HCT116 (cell line): Measurements from ENCODE around the gene CDH23. TPM values are rescaled to one million over a fixed set of nuclear protein-coding genes. Genes with fewer than 3 reads are reported as not detected.

Experiments
- ATAC-seq: fragments of 200-7000 bp; cut with Tn5 transposase; 2 replicates; pipeline ENCODE4 v1.9.1; 2020; ENCODE audit warnings: mild to moderate bottlenecking, moderate library complexity
- BruUV-seq: library from RNA; stranded (reverse); fragments of 400-500 nt; replicated peaks from 2 replicates; lab custom pipeline; 2021; lab: Mats Ljungman, UMichigan
- CTCF ChIA-PET: fragments of 300-600 bp; sonication (Branson Sonifier 250); formaldehyde crosslinking; loops from one replicate; lab custom pipeline; 2021; ENCODE audit warnings: antibody characterized with exemption; lab: Charles Lee
- POLR2A ChIA-PET: fragments of 300-600, 350-600 bp; sonication (Branson Sonifier 250); formaldehyde crosslinking; loops from one replicate; lab custom pipeline; 2021; ENCODE audit warnings: antibody characterized with exemption; lab: Charles Lee
- RAD21 ChIA-PET, 2 experiments: fragments of 300-600 bp; sonication (Branson Sonifier 250); formaldehyde crosslinking; loops; one replicate each; lab custom pipeline; 2023; ENCODE audit warnings: low total read pairs in 2 of 2; ENCODE audit not compliant: uncharacterized antibody in 2 of 2, unreplicated experiment in 2 of 2, low non-redundant PET in 1 of 2; lab: Charles Lee
- DNase-seq: peaks from one replicate; pipeline ENCODE4 v3.0.0-alpha.2; 2010; ENCODE audit warnings: low read depth, low spot score
- H2AFZ ChIP-seq: fragments of 200-600 bp; shearing (Covaris generic), sonication (generic); 2 replicates; pipeline ENCODE4 v1.6.1; 2017; ENCODE audit warnings: low read depth, mixed run types, mixed read lengths, antibody characterized with exemption, low read length; ENCODE audit not compliant: poor library complexity, severe bottlenecking
- H3K27ac ChIP-seq: 2 replicates; pipeline ENCODE4 v1.5.1; 2012; ENCODE audit warnings: low read depth, low read length
- H3K27me3 ChIP-seq: fragments of 200-600 bp; sonication (generic); 2 replicates; pipeline ENCODE4 v1.6.1; 2016; ENCODE audit warnings: mixed run types, low read length, mixed read lengths; ENCODE audit not compliant: insufficient read depth
- H3K36me3 ChIP-seq, 2 experiments: fragments of 200-500 bp in 1 of 2; fragments of 200-600 bp in 1 of 2; sonication (Bioruptor generic) in 1 of 2; sonication (generic) in 1 of 2; 2 replicates each; pipeline versions ENCODE4 v1.5.1 to v1.6.1; 2014 to 2016; ENCODE audit warnings: low read length in 2 of 2, inconsistent platforms in 1 of 2, mixed read lengths in 1 of 2, mixed run types in 1 of 2; ENCODE audit not compliant: insufficient read depth in 2 of 2, control insufficient read depth in 1 of 2
- H3K4me1 ChIP-seq, 2 experiments: fragments of 200-600 bp in 1 of 2; sonication (generic) in 1 of 2; 2 replicates each; pipeline versions ENCODE4 v1.5.1 to v1.6.1; 2012 to 2017; ENCODE audit warnings: low read length in 2 of 2, inconsistent platforms in 1 of 2, mild to moderate bottlenecking in 1 of 2, mixed read lengths in 1 of 2, mixed run types in 1 of 2, moderate library complexity in 1 of 2; ENCODE audit not compliant: insufficient read depth in 2 of 2, control insufficient read depth in 1 of 2
- H3K4me2 ChIP-seq: fragments of 200-600 bp; sonication (generic); 2 replicates; pipeline ENCODE4 v1.6.1; 2017; ENCODE audit warnings: mixed run types, low read length, mixed read lengths
- H3K4me3 ChIP-seq, 2 experiments: fragments of 200-600 bp in 1 of 2; sonication (generic) in 1 of 2; replicated peaks in 1 of 2; 2 replicates each; pipeline ENCODE4 v1.5.1; 2011 to 2016; ENCODE audit warnings: low read length in 2 of 2, control low read depth in 1 of 2, low read depth in 1 of 2, mild to moderate bottlenecking in 1 of 2, mixed read lengths in 1 of 2, mixed run types in 1 of 2
- H3K79me2 ChIP-seq: fragments of 200-600 bp; sonication (generic); 2 replicates; pipeline ENCODE4 v1.6.1; 2017; ENCODE audit warnings: mild to moderate bottlenecking, mixed run types, low read length, moderate library complexity, mixed read lengths; ENCODE audit not compliant: insufficient read depth
- H3K9ac ChIP-seq: fragments of 200-600 bp; sonication (generic); 2 replicates; pipeline ENCODE4 v1.6.1; 2016; ENCODE audit warnings: low read length, mixed read lengths
- H3K9me2 ChIP-seq: fragments of 200-600 bp; sonication (generic), shearing (Covaris generic); 2 replicates; pipeline ENCODE4 v1.6.1; 2017; ENCODE audit warnings: mixed run types, mild to moderate bottlenecking, moderate library complexity; ENCODE audit not compliant: insufficient read depth
- H3K9me3 ChIP-seq, 2 experiments: fragments of 200-500 bp in 1 of 2; fragments of 200-600 bp in 1 of 2; sonication (Bioruptor generic) in 1 of 2; sonication (generic) in 1 of 2; 2 replicates each; pipeline ENCODE4 v1.6.1; 2014 to 2017; ENCODE audit warnings: low read length in 2 of 2, mixed read lengths in 2 of 2, inconsistent platforms in 1 of 2, low read depth in 1 of 2, mild to moderate bottlenecking in 1 of 2, mixed run types in 1 of 2, moderate library complexity in 1 of 2; ENCODE audit not compliant: control insufficient read depth in 1 of 2, insufficient read depth in 1 of 2
- H4K20me1 ChIP-seq: fragments of 200-600 bp; sonication (generic), shearing (Covaris generic); 2 replicates; pipeline ENCODE4 v1.6.1; 2017; ENCODE audit warnings: mixed run types, mild to moderate bottlenecking, moderate library complexity; ENCODE audit not compliant: insufficient read depth
- CBX3 ChIP-seq: IDR thresholded peaks from 2 replicates; pipeline ENCODE4 v1.6.1; 2012; ENCODE audit warnings: low read depth
- CEBPB ChIP-seq: IDR thresholded peaks from 2 replicates; pipeline ENCODE4 v1.6.1; 2012; ENCODE audit warnings: low read depth
- ELF1 ChIP-seq: IDR thresholded peaks from 2 replicates; pipeline ENCODE4 v1.6.1; 2012; ENCODE audit warnings: low read depth, borderline replicate concordance
- EZH2 ChIP-seq: fragments of 200-600 bp; sonication (generic); IDR thresholded peaks from 2 replicates; pipeline ENCODE4 v1.6.1; 2017; ENCODE audit warnings: antibody characterized with exemption, mixed run types
- EZH2phosphoT487 ChIP-seq: fragments of 200-600 bp; IDR thresholded peaks from 2 replicates; pipeline ENCODE4 v1.6.1; 2018; ENCODE audit warnings: antibody characterized with exemption, borderline replicate concordance
- FOSL1 ChIP-seq: IDR thresholded peaks from 2 replicates; pipeline ENCODE4 v1.6.1; 2012; ENCODE audit warnings: low read depth
- JUND ChIP-seq: IDR thresholded peaks from 2 replicates; pipeline ENCODE4 v1.6.1; 2012
- POLR2AphosphoS5 ChIP-seq: IDR thresholded peaks from 2 replicates; pipeline ENCODE4 v1.6.1; 2011; ENCODE audit warnings: mild to moderate bottlenecking, low read depth, low read length, moderate library complexity
- RAD21 ChIP-seq: IDR thresholded peaks from 2 replicates; pipeline ENCODE4 v1.6.1; 2012; ENCODE audit warnings: low read depth, mild to moderate bottlenecking
- SP1 ChIP-seq: IDR thresholded peaks from 2 replicates; pipeline ENCODE4 v1.6.1; 2012; ENCODE audit warnings: low read depth
- SRF ChIP-seq: IDR thresholded peaks from 2 replicates; pipeline ENCODE4 v1.6.1; 2012; ENCODE audit warnings: low read depth
- TCF7L2 ChIP-seq: IDR thresholded peaks from 2 replicates; pipeline ENCODE4 v1.7.0; 2011; ENCODE audit warnings: borderline replicate concordance, inconsistent platforms; ENCODE audit not compliant: insufficient read depth, insufficient read length; ENCODE audit errors: extremely low read depth
- YY1 ChIP-seq: IDR thresholded peaks from 2 replicates; pipeline ENCODE4 v1.6.1; 2011; ENCODE audit warnings: low read length, low read depth, moderate library complexity, mild to moderate bottlenecking; ENCODE audit not compliant: insufficient replicate concordance; ENCODE audit errors: extremely low read depth
- ZFX ChIP-seq: fragments of 450-650 bp; IDR thresholded peaks from 2 replicates; pipeline ENCODE4 v1.6.1; 2017
- ZNF274 ChIP-seq: fragments of 200-500 bp; sonication (Bioruptor generic); IDR thresholded peaks from 2 replicates; pipeline ENCODE4 v1.6.1; 2014; ENCODE audit warnings: mild to moderate bottlenecking, low read depth, low read length, inconsistent platforms
- intact Hi-C: fragments of 100-400 bp; cut with micrococcal nuclease; formaldehyde crosslinking; loops from 2 replicates; pipeline ENCODE4 v1.10.0; 2022
- total RNA-seq: library from RNA; stranded (reverse); gene quantifications from one replicate; pipeline ENCODE4 v1.2.1, GENCODE V29; 2021; ENCODE audit not compliant: unreplicated experiment
- TF ChIP-seq, protein P1 (sequence below): IDR thresholded peaks from 2 replicates; pipeline ENCODE4 v1.6.1; 2012
- TF ChIP-seq, protein P2 (sequence below), 3 experiments: fragments of 200-600 bp in 1 of 3; sonication (generic) in 1 of 3; IDR thresholded peaks in 2 of 3; conservative IDR thresholded peaks in 1 of 3; 2 replicates each; pipeline ENCODE4 v1.5.1; 2012 to 2017; ENCODE audit warnings: low read depth in 2 of 3, low read length in 2 of 3, antibody characterized with exemption in 1 of 3, borderline replicate concordance in 1 of 3, control low read depth in 1 of 3, mild to moderate bottlenecking in 1 of 3, mixed read lengths in 1 of 3, mixed run types in 1 of 3, moderate library complexity in 1 of 3; ENCODE audit not compliant: insufficient read depth in 1 of 3
- TF ChIP-seq, protein P3 (sequence below): IDR thresholded peaks from 2 replicates; pipeline ENCODE4 v1.6.1; 2011; ENCODE audit warnings: mild to moderate bottlenecking, low read length, moderate library complexity; ENCODE audit not compliant: insufficient replicate concordance; ENCODE audit errors: extremely low read depth
- TF ChIP-seq, protein P4 (sequence below): IDR thresholded peaks from 2 replicates; pipeline ENCODE4 v1.6.1; 2012
- TF ChIP-seq, protein P5 (sequence below): IDR thresholded peaks from 2 replicates; pipeline ENCODE4 v1.6.1; 2012; ENCODE audit warnings: low read depth

Gene CDH23
- total RNA-seq, 1 experiment from 2014 or later: not detected

DNA sequence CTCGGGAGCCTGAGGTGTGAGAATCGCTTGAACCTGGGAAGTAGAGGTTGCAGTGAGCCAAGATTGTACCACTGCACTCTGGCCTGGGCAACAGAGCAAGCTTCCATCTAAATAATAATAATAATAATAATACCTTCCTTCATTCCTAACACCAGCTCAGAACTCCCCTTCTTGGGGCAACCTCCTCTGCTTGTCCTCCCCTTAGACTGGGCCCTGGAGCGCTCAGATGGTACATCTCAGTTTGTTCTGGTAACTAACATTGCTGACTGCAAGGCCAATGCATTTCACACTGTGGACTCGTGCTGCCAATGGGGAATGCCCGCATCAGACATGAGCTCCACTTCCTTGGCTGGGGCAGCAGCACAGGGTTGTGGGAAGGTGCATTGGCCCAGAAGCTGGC, 245.3 kb downstream of the CDH23 start:
- Histone ChIP-seq H2AFZ (no peak overlapping the region), H4K20me1 (no peaks in the 10 kb centered on the region), H3K27me3 (no peaks in the 10 kb centered on the region), H3K4me2 (no peak overlapping the region), H3K27ac (no peak overlapping the region), H3K4me3 (no peak overlapping the region), H3K9me2 (no peaks in the 10 kb centered on the region), H3K9ac (no peak overlapping the region), H3K4me1 (no peaks in the 10 kb centered on the region), H3K79me2 (no peaks in the 10 kb centered on the region), H3K9me3 (no peaks in the 10 kb centered on the region), H3K36me3 (no peaks in the 10 kb centered on the region)
- RAD21 ChIA-PET: no interaction called here
- DNase-seq (no peak), ATAC-seq (no peak)
- CTCF ChIA-PET: no interaction called here
- POLR2A ChIA-PET: no interaction called here
- BruUV-seq: no TSS peak
- no peak for TF ChIP-seq ELF1
- TF ChIP-seq, protein P1, sequence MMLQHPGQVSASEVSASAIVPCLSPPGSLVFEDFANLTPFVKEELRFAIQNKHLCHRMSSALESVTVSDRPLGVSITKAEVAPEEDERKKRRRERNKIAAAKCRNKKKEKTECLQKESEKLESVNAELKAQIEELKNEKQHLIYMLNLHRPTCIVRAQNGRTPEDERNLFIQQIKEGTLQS: no peak
- TF ChIP-seq JUND: no peak
- no peak for TF ChIP-seq SP1
- TF ChIP-seq EZH2phosphoT487: no peak
- TF ChIP-seq POLR2AphosphoS5: no peak
- no peak for TF ChIP-seq SRF
- no peak for TF ChIP-seq CBX3
- no peak for TF ChIP-seq ZNF274
- TF ChIP-seq, protein P2, sequence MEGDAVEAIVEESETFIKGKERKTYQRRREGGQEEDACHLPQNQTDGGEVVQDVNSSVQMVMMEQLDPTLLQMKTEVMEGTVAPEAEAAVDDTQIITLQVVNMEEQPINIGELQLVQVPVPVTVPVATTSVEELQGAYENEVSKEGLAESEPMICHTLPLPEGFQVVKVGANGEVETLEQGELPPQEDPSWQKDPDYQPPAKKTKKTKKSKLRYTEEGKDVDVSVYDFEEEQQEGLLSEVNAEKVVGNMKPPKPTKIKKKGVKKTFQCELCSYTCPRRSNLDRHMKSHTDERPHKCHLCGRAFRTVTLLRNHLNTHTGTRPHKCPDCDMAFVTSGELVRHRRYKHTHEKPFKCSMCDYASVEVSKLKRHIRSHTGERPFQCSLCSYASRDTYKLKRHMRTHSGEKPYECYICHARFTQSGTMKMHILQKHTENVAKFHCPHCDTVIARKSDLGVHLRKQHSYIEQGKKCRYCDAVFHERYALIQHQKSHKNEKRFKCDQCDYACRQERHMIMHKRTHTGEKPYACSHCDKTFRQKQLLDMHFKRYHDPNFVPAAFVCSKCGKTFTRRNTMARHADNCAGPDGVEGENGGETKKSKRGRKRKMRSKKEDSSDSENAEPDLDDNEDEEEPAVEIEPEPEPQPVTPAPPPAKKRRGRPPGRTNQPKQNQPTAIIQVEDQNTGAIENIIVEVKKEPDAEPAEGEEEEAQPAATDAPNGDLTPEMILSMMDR (IDR thresholded peaks at IDR 0.05 in 2 of 3, conservative IDR thresholded peaks at IDR 0.05 in 1 of 3; ENCODE audit: borderline replicate concordance in 1 of 3, insufficient read depth in 1 of 3, low read depth in 2 of 3, low read length in 2 of 3): no peak
- TF ChIP-seq, protein P3, sequence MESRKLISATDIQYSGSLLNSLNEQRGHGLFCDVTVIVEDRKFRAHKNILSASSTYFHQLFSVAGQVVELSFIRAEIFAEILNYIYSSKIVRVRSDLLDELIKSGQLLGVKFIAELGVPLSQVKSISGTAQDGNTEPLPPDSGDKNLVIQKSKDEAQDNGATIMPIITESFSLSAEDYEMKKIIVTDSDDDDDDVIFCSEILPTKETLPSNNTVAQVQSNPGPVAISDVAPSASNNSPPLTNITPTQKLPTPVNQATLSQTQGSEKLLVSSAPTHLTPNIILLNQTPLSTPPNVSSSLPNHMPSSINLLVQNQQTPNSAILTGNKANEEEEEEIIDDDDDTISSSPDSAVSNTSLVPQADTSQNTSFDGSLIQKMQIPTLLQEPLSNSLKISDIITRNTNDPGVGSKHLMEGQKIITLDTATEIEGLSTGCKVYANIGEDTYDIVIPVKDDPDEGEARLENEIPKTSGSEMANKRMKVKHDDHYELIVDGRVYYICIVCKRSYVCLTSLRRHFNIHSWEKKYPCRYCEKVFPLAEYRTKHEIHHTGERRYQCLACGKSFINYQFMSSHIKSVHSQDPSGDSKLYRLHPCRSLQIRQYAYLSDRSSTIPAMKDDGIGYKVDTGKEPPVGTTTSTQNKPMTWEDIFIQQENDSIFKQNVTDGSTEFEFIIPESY: no peak
- no peak for TF ChIP-seq RAD21
- TF ChIP-seq, protein P4, sequence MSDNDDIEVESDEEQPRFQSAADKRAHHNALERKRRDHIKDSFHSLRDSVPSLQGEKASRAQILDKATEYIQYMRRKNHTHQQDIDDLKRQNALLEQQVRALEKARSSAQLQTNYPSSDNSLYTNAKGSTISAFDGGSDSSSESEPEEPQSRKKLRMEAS: no peak
- TF ChIP-seq, protein P5, sequence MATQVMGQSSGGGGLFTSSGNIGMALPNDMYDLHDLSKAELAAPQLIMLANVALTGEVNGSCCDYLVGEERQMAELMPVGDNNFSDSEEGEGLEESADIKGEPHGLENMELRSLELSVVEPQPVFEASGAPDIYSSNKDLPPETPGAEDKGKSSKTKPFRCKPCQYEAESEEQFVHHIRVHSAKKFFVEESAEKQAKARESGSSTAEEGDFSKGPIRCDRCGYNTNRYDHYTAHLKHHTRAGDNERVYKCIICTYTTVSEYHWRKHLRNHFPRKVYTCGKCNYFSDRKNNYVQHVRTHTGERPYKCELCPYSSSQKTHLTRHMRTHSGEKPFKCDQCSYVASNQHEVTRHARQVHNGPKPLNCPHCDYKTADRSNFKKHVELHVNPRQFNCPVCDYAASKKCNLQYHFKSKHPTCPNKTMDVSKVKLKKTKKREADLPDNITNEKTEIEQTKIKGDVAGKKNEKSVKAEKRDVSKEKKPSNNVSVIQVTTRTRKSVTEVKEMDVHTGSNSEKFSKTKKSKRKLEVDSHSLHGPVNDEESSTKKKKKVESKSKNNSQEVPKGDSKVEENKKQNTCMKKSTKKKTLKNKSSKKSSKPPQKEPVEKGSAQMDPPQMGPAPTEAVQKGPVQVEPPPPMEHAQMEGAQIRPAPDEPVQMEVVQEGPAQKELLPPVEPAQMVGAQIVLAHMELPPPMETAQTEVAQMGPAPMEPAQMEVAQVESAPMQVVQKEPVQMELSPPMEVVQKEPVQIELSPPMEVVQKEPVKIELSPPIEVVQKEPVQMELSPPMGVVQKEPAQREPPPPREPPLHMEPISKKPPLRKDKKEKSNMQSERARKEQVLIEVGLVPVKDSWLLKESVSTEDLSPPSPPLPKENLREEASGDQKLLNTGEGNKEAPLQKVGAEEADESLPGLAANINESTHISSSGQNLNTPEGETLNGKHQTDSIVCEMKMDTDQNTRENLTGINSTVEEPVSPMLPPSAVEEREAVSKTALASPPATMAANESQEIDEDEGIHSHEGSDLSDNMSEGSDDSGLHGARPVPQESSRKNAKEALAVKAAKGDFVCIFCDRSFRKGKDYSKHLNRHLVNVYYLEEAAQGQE: no peak
- no peak for TF ChIP-seq EZH2
- TF ChIP-seq YY1: no peak
- no peak for TF ChIP-seq TCF7L2
- no peak for TF ChIP-seq CEBPB
- TF ChIP-seq ZFX: no peak
- no peak for TF ChIP-seq FOSL1
- intact Hi-C loops: no loop called here
